ENCODE results near the gene METTL5.

GRCh38 chr2:169849710-169850109 is 25.0 kb upstream of the METTL5 start:
- TF ChIP-seq EZH2 (optimal IDR thresholded peaks at IDR 0.05; ENCODE audit: low read depth, low read length) (no peak), CTCF (IDR thresholded peaks at IDR 0.05; ENCODE audit: low read length) (no peak), EZH2phosphoT487 (IDR thresholded peaks at IDR 0.05; ENCODE audit: low read length) (no peak)
